Measurements from ENCODE around the gene HIVEP3. TPM values are rescaled to one million over a fixed set of nuclear protein-coding genes. Genes with fewer than 3 reads are reported as not detected.

HIVEP3 gene
- total and polyA plus RNA-seq, 2 of the 13 experiments (the other 11 are each of a cell fraction or from before 2014, with no cell fraction given), result 0.05 TPM; not detected in 1

GRCh38 chr1:41943717-41944116 lies 25.0 kb upstream of the HIVEP3 start:
- H3K4me3 ChIP-seq (replicated peaks in 1 of 3; ENCODE audit: insufficient read depth in 1 of 3, low read depth in 2 of 3, low read length in 3 of 3), result no peak overlapping the region
- FAIRE-seq (no peak), ATAC-seq (no peak), DNase-seq (ENCODE audit: low spot score) (no peak)
- no peak overlapping the region for H2AFZ ChIP-seq (ENCODE audit: low read length)
- ChIA-PET CTCF (ENCODE audit: low intra/inter-chr PET ratio, low total read pairs) (no interaction called here), POLR2A (no interaction called here)
- no peaks in the 10 kb centered on the region for H3K9me3 ChIP-seq (ENCODE audit: low read length)
- no peak overlapping the region for H3K27ac ChIP-seq (ENCODE audit: extremely low read length, insufficient read depth, low read length)
- H3K79me2 ChIP-seq (ENCODE audit: insufficient read depth, low read length), result no peaks in the 10 kb centered on the region
- in situ Hi-C loops (cut with HindIII; ENCODE audit: extremely low pct_ligation_motif_present, low pct_unique_long_range_greater_than_20kb) (no loop called here), intact Hi-C loops (cut with micrococcal nuclease; ENCODE audit: unreplicated experiment) (no loop called here)
- no peak overlapping the region for H3K9ac ChIP-seq (ENCODE audit: insufficient read depth, low read depth, low read length)
- H4K20me1 ChIP-seq (ENCODE audit: insufficient read depth, low read length), result no peaks in the 10 kb centered on the region
- TF ChIP-seq ETV6 (CRISPR knock-in tag; conservative IDR thresholded peaks at IDR 0.05) (no peak), SP5 (CRISPR knock-in tag; IDR thresholded peaks at IDR 0.05; ENCODE audit: borderline replicate concordance, low read depth) (no peak), PPARG (CRISPR knock-in tag; conservative IDR thresholded peaks at IDR 0.05) (no peak), ZNF484 (CRISPR knock-in tag; IDR thresholded peaks at IDR 0.05; ENCODE audit: borderline replicate concordance, low read depth) (no peak), HCFC1 (IDR thresholded peaks at IDR 0.05; ENCODE audit: low read depth, low read length) (no peak), BRCA1 (CRISPR knock-in tag; IDR thresholded peaks at IDR 0.05) (no peak), FOSL2 (CRISPR knock-in tag; IDR thresholded peaks at IDR 0.05) (no peak), ZNF841 (CRISPR knock-in tag; IDR thresholded peaks at IDR 0.05; ENCODE audit: borderline replicate concordance) (no peak), NFAT5 (CRISPR knock-in tag; IDR thresholded peaks at IDR 0.05) (no peak), MED13 (CRISPR knock-in tag; IDR thresholded peaks at IDR 0.05) (no peak), MIER3 (CRISPR knock-in tag; IDR thresholded peaks at IDR 0.05; ENCODE audit: borderline replicate concordance) (no peak), ZNF44 (CRISPR knock-in tag; IDR thresholded peaks at IDR 0.05) (no peak), DNMT3B (CRISPR knock-in tag; conservative IDR thresholded peaks at IDR 0.05) (no peak)
- no peaks in the 10 kb centered on the region for H3K36me3 ChIP-seq (replicated peaks in 1 of 2; ENCODE audit: control insufficient read depth in 1 of 2, insufficient read depth in 2 of 2, low read length in 2 of 2)
- WGBS (ENCODE audit: low lambda C conversion rate), result 0% methylated on average over 1 of the region's 1 CpG
- no peak overlapping the region for H3K4me2 ChIP-seq (ENCODE audit: low read depth, low read length)
- H3K27me3 ChIP-seq (ENCODE audit: control insufficient read depth in 1 of 2, insufficient read depth in 2 of 2, low read length in 2 of 2), result no peaks in the 10 kb centered on the region
- no TSS peak for BruUV-seq (replicated peaks)
- no peaks in the 10 kb centered on the region for H3K4me1 ChIP-seq (ENCODE audit: insufficient read depth, low read length)

Measured in HepG2 (cell line).